Activated CD8-positive, alpha-beta memory T cell treated with anti-CD3 and anti-CD28 coated beads for 1 hour (primary cell): ENCODE data around the gene FAM174C.
"Not testable (repeated sequence)": the region's sequence is repeated elsewhere in the genome, so short reads cannot be mapped to it uniquely, and the experiment has no call there.

Experiments
- DNase-seq, 2 donors: peaks; one replicate each; pipeline ENCODE4 v3.0.0-alpha.2; 2020; ENCODE audit warnings: low read depth in 1 of 2; ENCODE audit errors: extremely low read depth in 1 of 2

Gene FAM174C

DNA sequence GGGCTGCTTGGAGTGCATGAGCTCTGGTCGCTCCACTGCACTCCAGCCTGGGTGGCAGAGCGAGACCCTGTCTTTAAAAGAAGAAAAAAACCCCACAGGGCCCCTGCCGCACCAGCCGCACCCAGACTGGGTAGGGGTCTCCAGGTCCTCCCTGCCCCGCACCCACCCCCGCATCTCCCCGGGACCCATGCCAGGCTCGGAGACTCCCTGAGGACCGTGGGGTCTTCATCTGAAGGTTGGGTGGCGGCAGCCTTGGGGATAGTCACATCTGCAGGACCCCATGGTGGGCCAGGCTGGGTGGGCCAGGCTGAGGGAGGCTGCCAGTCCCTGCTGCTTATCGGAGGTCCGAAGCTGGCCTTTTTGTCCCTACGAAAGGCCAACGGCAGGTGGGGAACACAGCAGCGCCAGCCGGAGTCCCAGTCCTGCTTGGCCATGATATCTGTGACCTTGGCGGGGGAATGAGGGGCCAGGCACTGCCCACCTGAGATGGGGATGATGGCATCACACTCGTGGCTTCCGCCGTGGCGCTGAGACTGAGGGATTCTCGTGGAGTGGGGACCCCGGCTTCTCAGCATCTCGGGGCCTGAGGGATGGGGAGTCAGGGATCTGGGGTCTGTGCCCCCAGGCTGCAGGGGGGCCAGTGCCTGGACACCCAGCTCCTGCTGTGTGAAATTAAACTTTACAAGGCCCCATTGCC lies 21.4 kb downstream of the FAM174C start:
- DNase-seq = no peak

DNA sequence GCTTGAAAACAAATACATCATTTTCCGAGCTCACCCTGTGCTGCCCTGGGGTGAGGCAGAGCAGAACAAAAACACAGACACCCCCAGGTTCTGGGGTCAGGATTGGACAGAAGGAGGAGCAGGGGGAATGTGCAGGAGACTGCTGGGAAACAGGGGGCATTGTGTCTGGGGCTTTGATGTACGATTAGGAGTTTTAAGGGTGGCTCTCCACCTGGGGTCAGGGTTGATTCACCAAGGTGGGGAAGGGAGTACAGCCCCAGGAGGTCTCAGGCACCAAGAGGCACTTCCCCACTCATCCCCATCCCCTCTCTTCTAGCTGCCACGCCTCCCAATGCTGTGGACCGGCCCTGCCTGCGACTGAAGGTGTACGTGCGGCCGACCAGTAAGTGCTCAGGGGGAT lies 22.9 kb downstream of the FAM174C start:
- no peak for DNase-seq

DNA sequence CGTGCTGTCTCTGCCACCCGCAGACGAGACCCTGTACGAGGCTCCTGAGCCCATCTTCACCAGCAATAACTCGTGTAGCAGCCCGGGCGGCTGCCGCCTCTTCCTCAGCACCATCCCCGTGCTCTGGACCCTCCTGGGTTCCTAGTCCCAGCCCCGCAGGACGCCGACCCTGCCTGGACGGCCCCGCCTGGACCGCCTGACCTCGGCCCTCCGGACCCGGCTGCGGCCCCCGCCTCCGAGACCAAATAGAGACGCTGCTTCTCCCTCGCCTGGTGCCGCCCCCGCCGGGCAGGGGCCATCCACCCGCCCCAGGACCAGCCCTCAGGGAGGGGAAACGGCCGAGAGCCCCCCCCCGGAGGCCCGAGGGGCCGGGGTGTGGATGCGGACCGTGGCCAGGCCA lies 24.5 kb downstream of the FAM174C start:
- no peak for DNase-seq

DNA sequence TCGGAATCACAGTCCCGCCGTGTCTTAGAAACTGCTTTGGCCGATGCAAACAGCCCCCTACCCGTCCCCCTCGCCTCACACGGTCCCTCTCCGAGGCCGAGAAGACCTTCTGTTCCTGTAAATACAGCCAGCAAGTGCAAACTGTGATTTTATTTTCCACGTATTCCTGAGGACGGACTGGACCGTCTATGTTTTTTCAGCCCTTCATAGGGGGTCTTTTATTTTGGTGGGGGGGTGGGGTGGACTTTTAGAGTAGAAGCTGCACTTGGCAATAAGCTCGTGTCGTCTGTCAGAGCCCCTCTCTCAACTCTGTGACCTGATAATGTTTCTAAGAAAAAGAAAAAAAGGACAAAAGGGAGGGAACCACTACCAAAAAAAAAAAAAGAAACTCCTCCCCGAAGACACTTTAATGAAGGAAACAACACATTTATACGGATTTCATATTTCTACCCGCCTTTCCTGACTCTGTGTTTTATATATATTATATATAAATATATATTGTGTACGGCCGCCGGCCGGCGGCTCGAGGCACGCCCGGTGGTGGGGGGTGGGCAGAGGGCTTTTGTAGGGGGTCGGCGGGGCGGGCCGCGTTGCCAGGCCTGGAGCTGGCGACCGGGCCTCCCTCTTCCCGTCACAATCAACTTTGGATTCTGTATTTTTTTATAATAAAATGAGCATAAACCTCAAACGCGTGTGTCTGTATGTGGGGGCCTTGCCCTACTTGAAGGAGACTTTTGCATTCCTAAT lies 25.6 kb downstream of the FAM174C start:
- DNase-seq = no peak

DNA sequence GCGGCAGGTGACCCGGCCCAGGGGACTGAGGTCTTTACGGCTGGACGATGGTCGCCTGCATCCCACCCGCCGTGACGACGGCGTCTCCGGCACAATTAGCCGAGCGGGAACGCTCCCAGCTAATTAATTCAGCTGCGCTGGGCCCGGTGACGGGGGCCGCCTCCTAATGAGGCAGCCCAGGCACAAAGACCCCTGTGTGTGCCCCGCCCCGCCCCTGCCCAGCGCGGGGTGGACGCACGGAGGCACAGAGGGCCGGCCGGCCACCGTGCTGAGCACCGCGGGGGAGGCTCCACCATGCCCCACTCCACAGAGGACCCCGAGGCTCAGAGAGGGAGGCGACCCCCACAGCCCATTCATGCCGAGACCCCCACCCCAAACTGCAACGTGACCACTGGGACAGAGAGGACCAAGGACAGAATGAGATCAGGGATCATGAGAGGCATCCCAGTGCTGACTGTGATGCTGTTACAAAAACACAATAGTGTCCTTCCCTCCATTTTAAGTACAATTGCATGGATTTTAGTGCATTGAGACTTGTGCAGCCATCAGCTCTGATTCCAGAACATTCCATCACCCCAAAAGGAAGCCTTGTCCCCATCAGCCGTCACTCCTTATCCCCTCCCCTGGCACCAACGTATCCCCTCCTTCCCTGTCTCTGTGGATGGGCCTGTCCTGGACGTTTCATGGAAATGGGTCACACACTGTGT lies 27.4 kb downstream of the FAM174C start:
- no peak for DNase-seq

- no peak for DNase-seq
Observed at GRCh38 chr19:1304197-1304924, 29.0 kb downstream of the FAM174C start.

GRCh38 chr19:1305354-1305753 lies 30.0 kb downstream of the FAM174C start:
- DNase-seq = not testable (repeated sequence)

- no peak for DNase-seq
Observed at GRCh38 chr19:1307320-1307719, 32.0 kb downstream of the FAM174C start.

DNA sequence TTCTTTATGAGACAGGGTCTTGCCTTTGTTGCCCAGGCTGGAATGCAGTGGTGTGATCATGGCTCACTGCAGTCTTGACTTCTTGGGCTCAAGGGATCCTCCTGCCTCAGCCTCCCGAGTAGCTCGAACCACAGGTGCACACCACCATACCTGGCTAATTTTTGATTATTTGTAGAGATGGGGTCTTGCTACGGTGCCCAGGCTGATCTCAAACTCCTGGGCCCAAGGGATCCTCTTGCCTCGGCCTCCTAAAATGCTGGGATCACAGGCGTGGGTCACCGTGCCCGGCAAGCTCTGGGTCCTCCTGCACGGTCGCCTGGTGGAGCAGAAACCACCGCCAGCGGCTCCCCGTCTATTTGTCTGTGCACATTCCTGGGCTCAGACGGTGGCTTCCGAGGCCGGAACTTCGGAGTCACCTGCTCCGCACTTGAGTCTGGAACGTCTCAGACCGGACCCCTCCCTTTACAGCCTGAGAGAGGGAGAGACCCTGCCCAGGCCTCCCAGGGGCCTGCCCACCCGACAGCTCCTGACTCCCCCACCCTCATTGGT lies 32.5 kb downstream of the FAM174C start:
- no peak for DNase-seq

DNA sequence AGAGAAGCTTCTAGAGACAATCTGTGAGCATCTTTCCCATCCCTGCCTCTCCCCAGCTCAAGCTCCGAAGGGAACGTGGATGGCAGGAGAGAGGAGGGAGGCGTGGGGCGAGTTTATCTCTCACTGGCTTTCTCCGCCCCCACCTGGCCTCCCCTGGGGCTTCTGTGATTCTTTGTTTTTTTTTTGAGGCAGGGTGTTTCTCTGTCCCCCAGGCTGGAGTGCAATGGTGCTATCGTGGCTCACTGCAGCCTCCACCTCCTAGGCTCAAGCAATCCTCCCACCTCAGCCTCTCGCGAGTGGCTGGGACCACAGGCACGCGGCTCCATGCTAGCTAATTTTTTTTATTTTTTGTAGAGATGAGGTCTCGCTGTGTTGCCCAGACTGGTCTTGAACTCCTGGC lies 33.4 kb downstream of the FAM174C start:
- no peak for DNase-seq

- DNase-seq = no peak
Observed at GRCh38 chr19:1309977-1310852, 34.9 kb downstream of the FAM174C start.

DNA sequence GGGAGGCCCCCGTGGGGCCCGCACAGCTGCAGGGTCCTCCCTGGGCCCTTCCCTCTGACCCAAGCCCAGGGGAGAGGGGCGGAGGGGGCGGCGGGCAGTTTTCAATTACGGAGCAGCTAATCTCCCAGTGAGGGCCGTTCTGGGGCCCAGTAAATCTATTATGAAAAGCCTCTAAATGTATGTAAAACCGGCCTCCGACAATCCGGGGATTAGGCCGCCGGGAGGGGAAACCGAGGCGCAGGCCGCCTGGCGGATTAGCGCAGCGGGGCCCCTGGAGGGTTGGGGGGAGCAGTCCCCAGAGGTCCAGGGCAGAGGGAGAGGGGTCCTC lies 35.5 kb downstream of the FAM174C start:
- DNase-seq = no peak

GRCh38 chr19:1311543-1312091 lies 36.3 kb downstream of the FAM174C start:
- DNase-seq = no peak

GRCh38 chr19:1312767-1313694 lies 37.7 kb downstream of the FAM174C start:
- DNase-seq = no peak

DNA sequence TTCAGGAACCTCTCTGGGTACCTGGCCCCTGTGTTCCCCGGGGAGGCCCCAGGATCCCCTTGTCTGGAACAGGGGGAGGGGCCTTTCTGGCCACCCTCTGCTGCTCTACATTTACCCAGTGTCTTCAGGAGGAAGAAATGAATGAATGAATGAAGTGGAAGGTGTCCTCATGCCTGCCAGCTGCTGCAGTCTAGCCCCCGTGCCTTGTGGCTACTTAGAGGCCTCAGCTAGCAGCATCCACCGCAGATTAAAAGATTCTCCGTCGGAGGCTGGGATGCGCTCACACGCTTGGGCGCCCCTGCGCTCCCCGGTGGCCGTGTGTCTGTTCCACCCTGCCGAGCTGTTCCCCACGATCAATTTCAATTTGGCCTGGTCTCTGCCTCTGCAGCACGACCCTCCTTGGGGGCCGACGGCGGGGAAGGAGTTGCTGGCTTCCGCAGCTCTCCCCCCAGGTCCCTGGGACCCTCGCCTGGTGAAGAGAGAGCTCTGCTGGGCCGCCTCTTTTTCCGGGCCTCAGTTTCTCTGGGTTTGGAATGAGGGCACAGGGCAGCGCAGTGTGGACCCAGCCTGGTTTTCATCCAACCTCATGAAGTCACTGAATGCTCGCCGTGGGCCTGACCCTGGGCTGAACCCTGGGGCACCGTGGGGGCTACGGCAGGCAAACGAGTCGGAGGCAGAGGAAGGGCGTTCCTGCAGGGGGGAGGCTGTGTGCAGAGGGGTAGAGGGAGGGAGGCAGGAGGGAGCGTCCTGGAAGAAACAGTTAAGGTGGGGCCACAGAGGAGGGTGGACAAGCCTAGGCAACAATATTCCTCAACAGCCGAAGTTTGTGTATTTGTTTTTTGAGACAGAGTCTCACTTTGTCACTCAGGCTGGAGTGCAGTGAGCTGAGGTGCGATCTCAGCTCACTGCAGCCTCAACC lies 38.6 kb downstream of the FAM174C start:
- no peak for DNase-seq

DNA sequence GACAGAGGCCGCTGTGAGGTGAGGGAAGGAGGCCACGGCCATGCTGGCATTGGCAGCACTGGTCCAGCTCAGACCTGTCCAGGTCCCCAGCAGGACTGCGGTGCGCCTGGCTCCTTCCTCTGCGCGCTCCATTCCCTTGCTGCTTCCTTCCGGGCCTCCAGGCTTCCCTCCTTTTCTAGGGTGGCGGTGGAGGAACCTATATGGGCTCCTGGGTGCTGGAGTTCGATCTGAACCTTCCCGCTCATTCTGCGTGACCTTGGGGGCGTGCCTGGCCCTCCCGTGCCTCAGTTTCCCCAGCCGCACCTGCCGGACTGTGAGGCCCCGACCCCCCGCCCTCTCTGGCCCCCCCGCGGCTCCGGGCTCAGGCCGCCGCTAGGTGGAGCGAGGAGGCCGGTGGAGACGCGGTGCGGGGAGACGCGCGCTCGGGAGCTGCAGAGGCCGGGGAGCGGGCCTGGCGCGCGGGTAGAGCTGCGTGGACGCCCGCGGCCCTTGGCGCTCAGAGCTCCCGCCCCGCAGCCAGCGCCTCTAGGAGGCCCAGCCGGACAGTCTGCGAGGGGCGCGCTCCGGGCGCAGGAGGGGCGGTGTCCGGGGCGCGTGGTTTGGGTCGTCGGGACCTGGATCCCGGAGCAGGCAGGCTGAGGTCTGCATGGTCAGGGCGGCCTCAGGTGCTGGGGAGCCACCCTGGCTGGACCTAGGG lies 40.3 kb downstream of the FAM174C start:
- DNase-seq = no peak

GRCh38 chr19:1316466-1316865 lies 41.1 kb downstream of the FAM174C start:
- DNase-seq = no peak
